ENCODE measurements around the gene RBMX. TPM values are rescaled to one million over a fixed set of nuclear protein-coding genes. Genes with fewer than 3 reads are reported as not detected.
"Not testable (repeated sequence)": the region's sequence is repeated elsewhere in the genome, so short reads cannot be mapped to it uniquely, and the experiment has no call there.

The RBMX gene
- total and polyA plus RNA-seq, 2 of the 13 experiments (the other 11 are each of a cell fraction or from before 2014, with no cell fraction given), result 114 to 254 TPM

DNA sequence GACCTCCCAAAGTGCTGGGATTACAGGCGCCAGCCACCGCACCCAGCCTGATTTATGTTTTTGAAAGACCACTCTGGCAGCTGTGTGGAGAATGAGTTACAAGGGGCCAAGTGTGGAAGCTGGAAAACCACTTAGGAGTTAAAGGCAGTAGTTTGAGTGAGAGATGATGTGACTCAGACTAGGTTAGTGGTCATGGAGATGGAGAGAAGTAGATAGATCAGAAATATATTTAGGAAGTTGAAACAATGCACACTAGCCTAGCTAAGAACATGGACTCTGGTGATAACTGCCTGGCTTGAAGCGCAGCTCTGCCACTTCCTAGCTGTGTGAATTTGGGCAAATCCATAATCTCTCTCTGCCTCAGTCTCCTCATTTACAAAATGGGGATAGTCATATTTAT is 11.9 kb upstream of the RBMX start:
- FAIRE-seq, result no peak
- H3K27ac ChIP-seq (ENCODE audit: extremely low read length, insufficient read depth, low read length), result no peak overlapping the region

DNA sequence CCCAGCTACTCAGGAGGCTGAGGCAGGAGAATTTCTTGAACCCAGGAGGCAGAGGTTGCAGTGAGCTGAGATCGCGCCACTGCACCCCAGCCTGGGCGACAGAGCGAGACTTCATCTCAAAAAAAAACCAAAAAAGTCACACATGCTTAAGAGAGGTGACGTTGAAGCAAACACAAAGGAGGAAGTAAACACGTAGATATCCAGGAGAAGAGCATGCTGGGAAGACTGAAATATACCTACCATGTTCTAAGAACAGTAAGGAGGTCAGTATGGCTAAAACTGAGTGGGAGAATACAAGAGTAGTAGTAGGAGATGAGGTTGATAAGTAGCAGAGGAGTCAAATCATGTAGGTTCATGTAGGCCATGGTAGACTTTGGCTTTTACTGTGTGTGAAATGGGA is 10.1 kb upstream of the RBMX start:
- ATAC-seq; H2AFZ ChIP-seq (ENCODE audit: low read length): not testable (repeated sequence)

More for the DNA sequence above, 11.9 kb upstream of the RBMX start:
- H3K36me3 ChIP-seq (replicated peaks in 1 of 2; ENCODE audit: control insufficient read depth in 1 of 2, insufficient read depth in 2 of 2, low read length in 2 of 2), result no peaks in the 10 kb centered on the region
- in situ Hi-C loops (cut with HindIII; ENCODE audit: extremely low pct_ligation_motif_present, low pct_unique_long_range_greater_than_20kb) (no loop called here), intact Hi-C loops (cut with micrococcal nuclease; ENCODE audit: unreplicated experiment) (no loop called here)
- no peaks in the 10 kb centered on the region for H3K9me3 ChIP-seq (ENCODE audit: low read length)
- ChIA-PET POLR2A (no interaction called here), CTCF (ENCODE audit: low intra/inter-chr PET ratio, low total read pairs) (no interaction called here)
- H4K20me1 ChIP-seq (ENCODE audit: insufficient read depth, low read length), result no peaks in the 10 kb centered on the region
- no peaks in the 10 kb centered on the region for H3K4me1 ChIP-seq (ENCODE audit: insufficient read depth, low read length)
- H2AFZ ChIP-seq (ENCODE audit: low read length), result no peak overlapping the region
- DNase-seq (ENCODE audit: low spot score) (no peak), ATAC-seq (no peak)
- no peaks in the 10 kb centered on the region for H3K79me2 ChIP-seq (ENCODE audit: insufficient read depth, low read length)
- H3K4me3 ChIP-seq (replicated peaks in 1 of 3; ENCODE audit: insufficient read depth in 1 of 3, low read depth in 2 of 3, low read length in 3 of 3), result no peak overlapping the region
- TF ChIP-seq SRSF4 (IDR thresholded peaks at IDR 0.05; ENCODE audit: low read depth, low read length, poor library complexity, severe bottlenecking) (no peak), KAT7 (CRISPR knock-in tag; IDR thresholded peaks at IDR 0.05; ENCODE audit: borderline replicate concordance) (no peak), HNRNPUL1 (IDR thresholded peaks at IDR 0.05; ENCODE audit: low read depth, low read length) (no peak), NCOR1 (IDR thresholded peaks at IDR 0.05; ENCODE audit: borderline replicate concordance, low read length) (no peak), FOSL1 (CRISPR knock-in tag; IDR thresholded peaks at IDR 0.05; ENCODE audit: borderline replicate concordance) (no peak), ZFYVE20 (CRISPR knock-in tag; IDR thresholded peaks at IDR 0.05; ENCODE audit: borderline replicate concordance, low read depth) (no peak), SP1 (IDR thresholded peaks at IDR 0.05) (no peak), SP1 (CRISPR knock-in tag; IDR thresholded peaks at IDR 0.05) (no peak), ZNF841 (CRISPR knock-in tag; IDR thresholded peaks at IDR 0.05; ENCODE audit: borderline replicate concordance) (no peak), ZNF839 (CRISPR knock-in tag; IDR thresholded peaks at IDR 0.05; ENCODE audit: borderline replicate concordance) (no peak), SCMH1 (CRISPR knock-in tag; IDR thresholded peaks at IDR 0.05; ENCODE audit: borderline replicate concordance) (no peak), NFATC3 (CRISPR knock-in tag; IDR thresholded peaks at IDR 0.05) (no peak), MATR3 (CRISPR knock-in tag; IDR thresholded peaks at IDR 0.05) (no peak)
- TF ChIP-seq, protein P1, sequence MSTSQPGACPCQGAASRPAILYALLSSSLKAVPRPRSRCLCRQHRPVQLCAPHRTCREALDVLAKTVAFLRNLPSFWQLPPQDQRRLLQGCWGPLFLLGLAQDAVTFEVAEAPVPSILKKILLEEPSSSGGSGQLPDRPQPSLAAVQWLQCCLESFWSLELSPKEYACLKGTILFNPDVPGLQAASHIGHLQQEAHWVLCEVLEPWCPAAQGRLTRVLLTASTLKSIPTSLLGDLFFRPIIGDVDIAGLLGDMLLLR (CRISPR knock-in tag; IDR thresholded peaks at IDR 0.05), result no peak
- TF ChIP-seq, protein P2, sequence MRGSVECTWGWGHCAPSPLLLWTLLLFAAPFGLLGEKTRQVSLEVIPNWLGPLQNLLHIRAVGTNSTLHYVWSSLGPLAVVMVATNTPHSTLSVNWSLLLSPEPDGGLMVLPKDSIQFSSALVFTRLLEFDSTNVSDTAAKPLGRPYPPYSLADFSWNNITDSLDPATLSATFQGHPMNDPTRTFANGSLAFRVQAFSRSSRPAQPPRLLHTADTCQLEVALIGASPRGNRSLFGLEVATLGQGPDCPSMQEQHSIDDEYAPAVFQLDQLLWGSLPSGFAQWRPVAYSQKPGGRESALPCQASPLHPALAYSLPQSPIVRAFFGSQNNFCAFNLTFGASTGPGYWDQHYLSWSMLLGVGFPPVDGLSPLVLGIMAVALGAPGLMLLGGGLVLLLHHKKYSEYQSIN (CRISPR knock-in tag; IDR thresholded peaks at IDR 0.05; ENCODE audit: borderline replicate concordance), result no peak
- TF ChIP-seq, protein P3, sequence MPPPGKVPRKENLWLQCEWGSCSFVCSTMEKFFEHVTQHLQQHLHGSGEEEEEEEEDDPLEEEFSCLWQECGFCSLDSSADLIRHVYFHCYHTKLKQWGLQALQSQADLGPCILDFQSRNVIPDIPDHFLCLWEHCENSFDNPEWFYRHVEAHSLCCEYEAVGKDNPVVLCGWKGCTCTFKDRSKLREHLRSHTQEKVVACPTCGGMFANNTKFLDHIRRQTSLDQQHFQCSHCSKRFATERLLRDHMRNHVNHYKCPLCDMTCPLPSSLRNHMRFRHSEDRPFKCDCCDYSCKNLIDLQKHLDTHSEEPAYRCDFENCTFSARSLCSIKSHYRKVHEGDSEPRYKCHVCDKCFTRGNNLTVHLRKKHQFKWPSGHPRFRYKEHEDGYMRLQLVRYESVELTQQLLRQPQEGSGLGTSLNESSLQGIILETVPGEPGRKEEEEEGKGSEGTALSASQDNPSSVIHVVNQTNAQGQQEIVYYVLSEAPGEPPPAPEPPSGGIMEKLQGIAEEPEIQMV (CRISPR knock-in tag; IDR thresholded peaks at IDR 0.05; ENCODE audit: low read depth), result no peak
- TF ChIP-seq, protein P4, sequence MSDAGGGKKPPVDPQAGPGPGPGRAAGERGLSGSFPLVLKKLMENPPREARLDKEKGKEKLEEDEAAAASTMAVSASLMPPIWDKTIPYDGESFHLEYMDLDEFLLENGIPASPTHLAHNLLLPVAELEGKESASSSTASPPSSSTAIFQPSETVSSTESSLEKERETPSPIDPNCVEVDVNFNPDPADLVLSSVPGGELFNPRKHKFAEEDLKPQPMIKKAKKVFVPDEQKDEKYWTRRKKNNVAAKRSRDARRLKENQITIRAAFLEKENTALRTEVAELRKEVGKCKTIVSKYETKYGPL (CRISPR knock-in tag; IDR thresholded peaks at IDR 0.05), result no peak
- WGBS (ENCODE audit: low lambda C conversion rate), result 63% methylated on average over 3 of the region's 3 CpGs
- no TSS peak for BruUV-seq (replicated peaks)
- no peak overlapping the region for H3K4me2 ChIP-seq (ENCODE audit: low read depth, low read length)
- H3K27me3 ChIP-seq (ENCODE audit: control insufficient read depth in 1 of 2, insufficient read depth in 2 of 2, low read length in 2 of 2), result no peaks in the 10 kb centered on the region
- H3K9ac ChIP-seq (ENCODE audit: insufficient read depth, low read depth, low read length), result no peak overlapping the region

More for the DNA sequence above, 10.1 kb upstream of the RBMX start:
- H4K20me1 ChIP-seq (ENCODE audit: insufficient read depth, low read length); H3K9me3 ChIP-seq (ENCODE audit: low read length); H3K4me2 ChIP-seq (ENCODE audit: low read depth, low read length); H3K27ac ChIP-seq (ENCODE audit: extremely low read length, insufficient read depth, low read length); CTCF ChIA-PET (ENCODE audit: low intra/inter-chr PET ratio, low total read pairs); BruUV-seq (replicated peaks); POLR2A ChIA-PET; H3K9ac ChIP-seq (ENCODE audit: insufficient read depth, low read depth, low read length); DNase-seq (ENCODE audit: low spot score); FAIRE-seq; intact Hi-C loops (cut with micrococcal nuclease; ENCODE audit: unreplicated experiment); H3K79me2 ChIP-seq (ENCODE audit: insufficient read depth, low read length); in situ Hi-C loops (cut with HindIII; ENCODE audit: extremely low pct_ligation_motif_present, low pct_unique_long_range_greater_than_20kb); H3K36me3 ChIP-seq (replicated peaks in 1 of 2; ENCODE audit: control insufficient read depth in 1 of 2, insufficient read depth in 2 of 2, low read length in 2 of 2); H3K4me1 ChIP-seq (ENCODE audit: insufficient read depth, low read length); H3K27me3 ChIP-seq (ENCODE audit: control insufficient read depth in 1 of 2, insufficient read depth in 2 of 2, low read length in 2 of 2); H3K4me3 ChIP-seq (replicated peaks in 1 of 3; ENCODE audit: insufficient read depth in 1 of 3, low read depth in 2 of 3, low read length in 3 of 3): not testable (repeated sequence)
- 79% methylated on average over 6 of the region's 6 CpGs for WGBS (ENCODE audit: low lambda C conversion rate)

Data from HepG2 (cell line).